ENCODE measurements around the gene POLG2. TPM values are rescaled to one million over a fixed set of nuclear protein-coding genes. Genes with fewer than 3 reads are reported as not detected.

POLG2 gene
- total RNA-seq, 4 donors from 2014 or later, result 3.2 to 5.0 (median 3.3) TPM

DNA sequence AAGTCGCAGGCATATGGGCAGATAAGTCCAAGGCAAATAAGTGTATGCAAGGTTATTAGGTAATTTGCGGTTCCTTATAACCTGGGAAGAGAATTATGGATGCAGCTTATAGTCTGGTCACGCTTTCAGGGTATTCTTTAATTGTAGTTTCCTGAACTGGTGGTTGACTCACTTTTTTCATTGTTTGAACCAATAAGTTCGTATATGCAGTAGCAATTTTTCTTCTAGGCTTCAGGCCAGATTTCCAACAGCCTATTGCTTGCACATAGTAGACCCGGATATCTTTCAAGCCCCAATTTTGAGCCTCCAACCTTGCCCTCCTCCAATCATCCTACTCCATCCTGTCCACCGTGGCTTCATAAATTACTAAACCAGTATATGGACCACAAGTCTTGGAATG, 22.7 kb upstream of the POLG2 start:
- intact Hi-C loops (cut with DNase I), result no loop called here
- H3K4me3 ChIP-seq, result no peak overlapping the region
- peaks cover 39 to 100% (median 96%) of the 10 kb centered on the region in 4 donors for H3K36me3 ChIP-seq

GRCh38 chr17:64515829-64516228, 19.0 kb upstream of the POLG2 start:
- peaks cover 42 to 100% (median 92%) of the 10 kb centered on the region in 4 donors for H3K36me3 ChIP-seq
- H3K4me3 ChIP-seq, result no peak overlapping the region
- H3K27me3 ChIP-seq, result no peaks in the 10 kb centered on the region
- TF ChIP-seq EP300 (IDR thresholded peaks at IDR 0.05) (no peak), POLR2AphosphoS5 (IDR thresholded peaks at IDR 0.05) (no peak)
- no peak for DNase-seq (ENCODE audit: extremely low spot score)
- WGBS, result 80% methylated on average over 1 of the region's 1 CpG
- H3K9me3 ChIP-seq, result no peaks in the 10 kb centered on the region
- H3K4me1 ChIP-seq, result peaks cover 0 to 9% (median 3%) of the 10 kb centered on the region in 4 donors
- intact Hi-C loops (cut with DNase I), result no loop called here
- no peak overlapping the region for H3K27ac ChIP-seq (replicated peaks in 1 of 4)

More for the DNA sequence above, 22.7 kb upstream of the POLG2 start:
- 89% methylated on average over 6 of the region's 6 CpGs for WGBS
- DNase-seq (ENCODE audit: extremely low spot score), result no peak
- no peak overlapping the region for H3K27ac ChIP-seq (replicated peaks in 1 of 4)
- no peaks in the 10 kb centered on the region for H3K27me3 ChIP-seq
- H3K4me1 ChIP-seq, result peaks cover 0 to 9% (median 0%) of the 10 kb centered on the region in 4 donors
- TF ChIP-seq EP300 (IDR thresholded peaks at IDR 0.05) (no peak), POLR2A (IDR thresholded peaks at IDR 0.05; ENCODE audit: low read depth) (no peak)
- no peaks in the 10 kb centered on the region for H3K9me3 ChIP-seq

GRCh38 chr17:64515419-64515818, 18.6 kb upstream of the POLG2 start:
- Histone ChIP-seq H3K4me1 (peaks cover 0 to 14% (median 3%) of the 10 kb centered on the region in 4 donors), H3K27ac (replicated peaks in 1 of 4) (no peak overlapping the region), H3K27me3 (no peaks in the 10 kb centered on the region), H3K36me3 (peaks cover 46 to 100% (median 92%) of the 10 kb centered on the region in 4 donors), H3K4me3 (no peak overlapping the region), H3K9me3 (no peaks in the 10 kb centered on the region)
- TF ChIP-seq EP300 (IDR thresholded peaks at IDR 0.05), result no peak
- no peak for TF ChIP-seq POLR2A (IDR thresholded peaks at IDR 0.05; ENCODE audit: low read depth)
- TF ChIP-seq CTCF (IDR thresholded peaks at IDR 0.05), result no peak
- no peak for TF ChIP-seq POLR2AphosphoS5 (IDR thresholded peaks at IDR 0.05)
- 82% methylated on average over 2 of the region's 2 CpGs for WGBS
- DNase-seq (ENCODE audit: extremely low spot score), result no peak
- intact Hi-C loops (cut with DNase I), result no loop called here

DNA sequence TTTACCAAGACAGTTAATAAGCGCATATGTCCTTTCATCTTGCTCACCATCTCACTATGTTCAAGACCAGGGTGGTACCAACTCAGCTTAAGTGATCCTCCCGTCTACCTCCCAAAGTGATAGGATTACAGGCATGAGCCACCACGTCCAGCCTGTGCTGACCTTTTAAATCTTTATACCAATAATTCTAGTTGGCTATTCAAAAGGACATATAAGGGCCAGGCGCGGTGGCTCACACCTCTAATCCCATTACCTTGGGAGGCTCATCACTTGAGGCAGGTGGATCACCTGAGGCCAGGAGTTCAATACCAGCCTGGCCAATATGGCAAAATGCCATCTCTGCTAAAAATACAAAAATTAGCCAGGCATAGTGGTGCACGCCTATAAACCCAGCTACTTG, 12.3 kb upstream of the POLG2 start:
- Histone ChIP-seq H3K4me3 (no peak overlapping the region), H3K36me3 (peaks cover 22 to 60% (median 50%) of the 10 kb centered on the region in 4 donors), H3K4me1 (peaks cover 27 to 41% (median 33%) of the 10 kb centered on the region in 4 donors), H3K9me3 (no peaks in the 10 kb centered on the region), H3K27me3 (no peaks in the 10 kb centered on the region), H3K27ac (replicated peaks in 1 of 4) (no peak overlapping the region)
- no peak for DNase-seq (ENCODE audit: extremely low spot score)
- no peak for TF ChIP-seq EP300 (IDR thresholded peaks at IDR 0.05)
- TF ChIP-seq POLR2AphosphoS5 (IDR thresholded peaks at IDR 0.05), result no peak
- TF ChIP-seq POLR2A (IDR thresholded peaks at IDR 0.05; ENCODE audit: low read depth), result no peak
- TF ChIP-seq CTCF (IDR thresholded peaks at IDR 0.05), result no peak
- 87% methylated on average over 6 of the region's 6 CpGs for WGBS
- intact Hi-C loops (cut with DNase I), result no loop called here

GRCh38 chr17:64508683-64509082, 11.8 kb upstream of the POLG2 start:
- WGBS, result 84% methylated on average over 2 of the region's 2 CpGs

More at GRCh38 chr17:64508683-64509082, 11.8 kb upstream of the POLG2 start:
- peak overlapping the region in 1 of 4 donors; percentile 89 for H3K4me3 ChIP-seq
- H3K36me3 ChIP-seq, result peaks cover 27 to 60% (median 52%) of the 10 kb centered on the region in 4 donors
- TF ChIP-seq POLR2A (IDR thresholded peaks at IDR 0.05; ENCODE audit: low read depth) (no peak), POLR2AphosphoS5 (IDR thresholded peaks at IDR 0.05) (no peak), EP300 (IDR thresholded peaks at IDR 0.05) (no peak), CTCF (IDR thresholded peaks at IDR 0.05) (no peak)
- intact Hi-C loops (cut with DNase I), result no loop called here
- H3K27ac ChIP-seq (replicated peaks in 1 of 4), result peak overlapping the region in 1 of 4 donors; percentile 99
- no peaks in the 10 kb centered on the region for H3K27me3 ChIP-seq
- DNase-seq (ENCODE audit: extremely low spot score), result no peak
- peaks cover 32 to 46% (median 38%) of the 10 kb centered on the region in 4 donors for H3K4me1 ChIP-seq
- H3K9me3 ChIP-seq, result no peaks in the 10 kb centered on the region
